ENCODE measurements around the gene ZNF837. TPM values are rescaled to one million over a fixed set of nuclear protein-coding genes. Genes with fewer than 3 reads are reported as not detected.

Gene ZNF837
- total RNA-seq, 1 donor: 1.7 TPM

GRCh38 chr19:58368561-58369360, 12.1 kb downstream of the ZNF837 start:
- no peak overlapping the region for H3K4me3 ChIP-seq (ENCODE audit: low read depth, low read length)
- TF ChIP-seq CTCF (IDR thresholded peaks at IDR 0.05; ENCODE audit: insufficient read depth, low read depth, low read length): no peak
- no peak for DNase-seq (ENCODE audit: low read depth)

DNA sequence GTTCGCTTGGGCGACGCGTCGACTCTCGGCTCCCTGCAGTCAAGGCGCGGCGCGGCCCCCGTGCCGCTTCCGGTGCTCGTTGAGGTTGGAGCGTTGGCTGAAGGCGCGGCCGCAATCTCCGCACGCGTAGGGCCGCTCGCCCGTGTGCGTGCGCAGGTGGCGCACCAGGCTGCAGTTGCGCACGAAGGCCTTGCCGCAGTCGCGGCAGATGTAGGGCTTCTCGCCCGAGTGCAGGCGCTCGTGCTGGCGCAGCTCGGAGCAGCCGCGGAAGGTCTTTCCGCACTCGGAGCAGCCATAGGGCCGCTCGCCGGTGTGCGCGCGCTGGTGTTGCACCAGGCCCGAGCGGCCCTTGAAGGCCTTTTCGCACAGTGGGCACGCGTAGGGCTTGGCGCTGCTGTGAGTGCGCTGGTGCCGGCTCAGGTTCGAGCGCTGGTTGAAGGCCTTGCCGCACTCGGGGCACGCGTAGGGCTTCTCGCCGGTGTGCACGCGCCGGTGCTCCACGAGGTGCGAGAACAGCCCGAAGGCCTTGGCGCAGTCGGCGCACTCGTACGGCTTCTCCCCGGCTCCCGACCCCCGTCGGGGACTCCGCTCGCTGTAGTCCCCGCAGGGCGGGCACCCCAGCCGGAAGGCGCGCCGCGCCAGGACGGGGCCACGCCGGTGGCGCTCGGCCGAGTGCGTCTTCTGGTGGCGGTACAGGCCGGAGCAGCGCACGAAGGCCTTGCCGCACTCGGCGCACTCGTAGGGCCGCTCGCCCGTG, 13.0 kb downstream of the ZNF837 start:
- no peak overlapping the region for H3K4me3 ChIP-seq (ENCODE audit: low read depth, low read length)
- DNase-seq (ENCODE audit: low read depth): no peak
- TF ChIP-seq CTCF (IDR thresholded peaks at IDR 0.05; ENCODE audit: insufficient read depth, low read depth, low read length): no peak

- no peak overlapping the region for H3K4me3 ChIP-seq (ENCODE audit: low read depth, low read length)
- DNase-seq (ENCODE audit: low read depth): no peak
- no peak for TF ChIP-seq CTCF (IDR thresholded peaks at IDR 0.05; ENCODE audit: insufficient read depth, low read depth, low read length)
Observed at GRCh38 chr19:58366585-58367430, 14.0 kb downstream of the ZNF837 start.

- TF ChIP-seq CTCF (IDR thresholded peaks at IDR 0.05; ENCODE audit: insufficient read depth, low read depth, low read length): no peak
- DNase-seq (ENCODE audit: low read depth): no peak
Observed at GRCh38 chr19:58364146-58364545, 16.7 kb downstream of the ZNF837 start.

DNA sequence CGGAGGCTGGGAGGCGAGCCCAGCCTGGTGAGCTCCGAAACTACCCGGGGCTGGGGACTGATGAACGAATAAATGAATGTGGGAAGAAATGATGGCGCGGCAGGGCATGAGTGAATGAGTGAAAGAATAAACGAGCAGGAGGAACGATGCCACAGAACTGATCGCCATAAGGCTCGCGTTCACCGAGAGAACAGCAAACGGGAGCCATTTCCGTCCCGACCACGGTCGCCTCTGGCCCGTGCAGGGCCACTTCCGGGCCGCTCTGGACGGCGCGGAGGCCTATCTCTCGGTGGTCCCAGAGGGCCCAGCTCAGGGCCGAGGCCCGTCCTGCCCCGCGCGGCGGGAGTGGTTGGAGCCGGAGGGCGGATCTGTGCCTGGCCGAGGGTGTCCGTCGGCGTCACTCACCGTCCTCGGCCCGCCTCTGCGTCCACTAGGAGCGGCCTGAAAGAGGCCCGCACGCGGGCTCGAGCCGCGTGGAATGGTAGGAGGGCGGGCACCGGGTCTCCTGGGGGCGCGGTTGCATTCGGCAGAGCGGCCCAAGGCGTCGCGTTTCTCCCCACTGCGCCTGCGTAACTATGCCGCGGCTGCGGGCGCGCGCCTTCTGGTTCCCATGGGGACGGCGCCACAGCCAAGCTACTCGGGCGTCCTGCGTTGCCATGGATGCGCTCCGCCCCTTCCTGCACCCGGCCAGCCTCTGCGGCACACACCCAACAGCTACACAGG, 18.4 kb downstream of the ZNF837 start, which contains the start of gene ZNF497:
Gene ZNF497 (minus strand): TSS at position 480 of the 723 bp plus-strand sequence. CDS start 5,116 bp downstream, outside the sequence.
- peak; percentile 97 for DNase-seq (ENCODE audit: low read depth)
- peak within 1 kb of the TSS; percentile 75 for H3K4me3 ChIP-seq (ENCODE audit: low read depth, low read length)
- TF ChIP-seq CTCF (IDR thresholded peaks at IDR 0.05; ENCODE audit: insufficient read depth, low read depth, low read length): peak; percentile 0

More at GRCh38 chr19:58364146-58364545, 16.7 kb downstream of the ZNF837 start:
- no peak overlapping the region for H3K4me3 ChIP-seq (ENCODE audit: low read depth, low read length)

GRCh38 chr19:58361900-58362271, 18.9 kb downstream of the ZNF837 start:
- H3K4me3 ChIP-seq (ENCODE audit: low read depth, low read length): peak overlapping the region; percentile 75
- peak; percentile 8 for TF ChIP-seq CTCF (IDR thresholded peaks at IDR 0.05; ENCODE audit: insufficient read depth, low read depth, low read length)
- no peak for DNase-seq (ENCODE audit: low read depth)
